ENCODE results near the gene TFB1M.
"Not testable (repeated sequence)": the region's sequence is repeated elsewhere in the genome, so short reads cannot be mapped to it uniquely, and the experiment has no call there.

The TFB1M gene

DNA sequence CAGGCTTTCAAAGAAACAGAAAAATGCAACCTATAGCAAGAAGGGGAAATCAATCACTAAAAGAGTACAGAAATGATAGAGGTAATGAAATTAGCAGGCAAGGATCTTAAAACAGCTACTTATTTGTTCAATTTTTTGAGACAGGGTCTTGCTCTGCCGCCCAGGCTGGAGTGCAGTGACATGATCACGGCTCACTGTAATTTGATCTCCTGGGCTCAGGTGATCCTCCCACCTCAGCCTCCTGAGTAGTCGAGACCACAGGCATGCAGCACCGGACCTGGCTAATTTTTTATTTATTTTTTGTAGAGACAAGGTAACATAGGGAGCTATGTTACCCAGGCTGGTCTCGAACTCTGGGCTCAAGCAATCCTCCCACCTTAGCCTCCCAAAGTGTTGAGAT lies 21.6 kb downstream of the TFB1M start:
- DNase-seq = no peak

DNA sequence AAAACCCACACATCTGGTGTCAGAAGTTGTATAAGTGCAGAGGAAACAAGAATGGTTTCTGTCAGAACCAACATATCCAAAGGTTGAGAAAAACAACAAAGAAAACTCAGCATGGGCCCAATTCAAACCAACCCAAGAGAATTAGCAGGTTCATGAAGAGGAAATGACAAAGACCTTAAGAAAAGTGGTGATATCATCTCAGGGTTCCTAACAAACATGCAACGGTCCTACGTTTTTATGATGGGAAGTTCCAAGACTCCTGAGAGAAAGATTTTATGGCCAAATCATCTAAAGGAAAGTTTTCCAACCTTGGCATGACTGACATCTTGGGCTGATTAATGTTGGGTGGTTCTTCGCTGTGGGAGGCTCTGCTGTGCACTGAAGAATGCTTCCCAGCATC lies 23.0 kb downstream of the TFB1M start:
- no peak for DNase-seq

DNA sequence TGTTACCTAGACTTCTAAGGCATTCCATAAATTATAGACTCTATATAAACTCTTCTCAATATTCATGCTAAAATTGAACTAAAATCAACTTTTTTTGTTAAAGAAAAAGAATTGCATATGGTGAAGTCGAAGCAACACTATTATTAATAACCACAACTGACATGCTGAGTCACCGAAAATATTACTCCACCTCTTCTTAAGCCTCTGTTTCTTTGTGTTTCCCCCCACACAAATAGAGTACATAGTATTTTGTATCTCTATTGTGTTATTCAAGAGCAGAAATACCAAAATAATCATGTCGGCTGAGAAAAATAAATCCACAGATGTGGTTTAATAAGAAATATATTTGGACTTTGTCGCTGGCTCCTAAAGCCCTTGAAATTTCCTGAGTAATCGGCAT lies 23.8 kb downstream of the TFB1M start:
- DNase-seq = no peak

DNA sequence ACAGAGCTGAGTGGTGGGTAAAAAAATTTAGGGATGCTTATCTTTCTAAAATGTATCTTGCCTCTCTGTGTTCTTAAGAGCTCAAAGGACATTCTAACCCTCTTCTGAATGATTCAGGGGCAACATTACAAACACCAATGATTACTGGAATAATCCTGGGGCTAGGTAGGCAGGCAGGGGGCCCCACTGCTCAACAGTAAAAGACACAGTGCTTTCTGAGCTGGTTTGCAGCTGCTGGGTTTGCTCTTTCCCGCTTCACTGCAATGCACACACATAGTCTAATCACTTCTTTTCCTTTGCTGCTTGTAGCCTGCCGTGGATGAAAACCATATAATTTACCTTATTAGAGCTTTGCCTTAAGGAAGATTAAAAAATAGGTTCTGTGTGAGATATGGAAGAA lies 26.5 kb downstream of the TFB1M start:
- DNase-seq = no peak

DNA sequence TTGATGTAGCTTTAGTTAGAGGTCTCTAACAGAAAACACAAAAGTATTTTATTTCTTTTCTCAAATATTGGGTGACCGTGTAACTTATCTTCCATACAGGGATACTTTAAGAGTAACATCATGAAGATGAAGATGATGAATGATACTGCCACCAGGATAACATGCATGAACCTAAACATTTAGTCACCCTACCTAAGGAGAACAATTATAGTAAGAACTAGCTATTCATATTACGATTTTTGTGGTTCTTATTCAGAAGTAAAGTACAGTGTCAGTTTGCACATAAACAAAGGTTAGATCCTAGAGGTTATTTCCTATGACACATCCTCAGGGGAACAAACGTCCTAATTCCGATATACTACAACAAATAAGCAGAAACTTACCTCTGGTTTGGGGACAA lies 29.5 kb downstream of the TFB1M start:
- no peak for DNase-seq

DNA sequence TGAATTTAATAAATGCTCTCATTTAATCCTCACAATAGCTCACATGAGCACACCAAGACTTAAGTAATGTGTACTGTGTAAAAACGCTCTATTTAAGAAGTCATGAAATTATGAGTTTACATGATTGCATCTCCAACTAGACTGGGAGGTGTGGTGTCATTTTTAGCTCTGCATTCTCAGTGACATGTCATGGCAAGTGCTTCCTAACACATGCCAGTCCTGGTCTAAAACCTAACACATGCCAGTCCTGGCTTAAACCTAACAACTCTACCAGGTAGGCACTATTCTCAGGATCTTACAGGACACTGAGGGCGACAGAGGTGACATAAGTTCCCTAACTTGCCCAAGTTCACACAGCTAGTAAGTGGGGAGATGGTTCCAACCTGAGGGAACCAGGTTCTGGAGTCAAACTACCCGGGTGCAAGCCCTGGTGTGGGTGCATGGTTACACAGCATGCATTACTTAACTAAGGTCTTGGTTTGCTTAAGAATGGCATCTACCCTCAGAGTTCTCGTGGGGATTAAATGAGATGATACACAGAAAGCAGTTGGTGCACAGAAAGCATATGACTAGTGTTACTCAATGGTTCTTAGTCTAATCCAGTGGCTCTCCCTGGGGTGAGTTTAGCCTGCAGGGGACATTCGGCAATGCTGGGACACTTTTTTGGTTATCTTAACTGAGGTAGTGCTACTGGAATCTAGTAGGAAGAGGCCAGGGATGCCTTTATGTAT lies 35.8 kb downstream of the TFB1M start:
- no peak for DNase-seq

DNA sequence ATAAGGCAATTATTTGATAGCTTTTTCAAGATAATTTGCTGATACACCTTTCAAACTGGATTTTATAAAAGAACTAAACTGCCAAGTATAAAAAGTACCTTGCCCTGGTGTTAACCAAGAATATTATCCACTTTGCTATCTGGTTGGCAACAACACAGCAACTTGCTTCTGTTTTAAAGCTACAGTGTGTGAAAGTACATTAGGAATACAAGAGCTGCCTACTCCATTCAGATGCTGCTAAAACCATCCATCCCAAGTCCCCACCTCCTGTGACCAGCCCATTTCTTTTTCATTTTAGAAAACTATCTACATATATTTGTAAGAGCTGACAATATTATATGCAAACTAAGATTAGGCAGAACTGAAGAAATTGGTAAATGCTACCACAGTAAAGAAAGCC lies 37.6 kb downstream of the TFB1M start:
- DNase-seq = no peak

DNA sequence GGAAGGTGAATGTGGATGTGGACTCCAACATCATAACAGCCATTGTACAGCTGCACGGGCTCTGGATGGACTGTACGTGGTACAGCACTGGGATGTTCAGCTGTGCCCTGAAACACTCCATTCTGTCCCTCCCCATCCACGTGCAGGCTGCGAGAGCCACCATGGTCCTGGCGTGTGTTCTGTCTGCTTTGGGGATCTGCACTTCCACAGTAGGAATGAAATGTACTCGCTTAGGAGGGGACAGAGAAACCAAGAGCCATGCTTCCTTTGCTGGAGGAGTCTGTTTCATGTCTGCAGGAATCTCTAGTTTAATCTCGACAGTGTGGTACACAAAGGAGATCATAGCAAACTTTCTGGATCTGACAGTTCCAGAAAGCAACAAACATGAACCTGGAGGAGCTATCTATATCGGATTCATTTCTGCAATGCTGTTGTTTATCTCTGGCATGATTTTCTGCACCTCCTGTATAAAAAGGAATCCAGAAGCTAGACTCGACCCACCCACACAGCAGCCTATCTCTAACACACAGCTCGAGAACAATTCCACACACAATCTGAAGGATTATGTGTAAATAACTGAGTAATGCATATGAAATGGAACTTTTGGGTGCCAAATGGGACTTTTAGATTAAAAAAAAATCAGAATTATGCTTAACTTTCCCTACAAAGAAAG lies 38.3 kb downstream of the TFB1M start:
- DNase-seq = no peak

DNA sequence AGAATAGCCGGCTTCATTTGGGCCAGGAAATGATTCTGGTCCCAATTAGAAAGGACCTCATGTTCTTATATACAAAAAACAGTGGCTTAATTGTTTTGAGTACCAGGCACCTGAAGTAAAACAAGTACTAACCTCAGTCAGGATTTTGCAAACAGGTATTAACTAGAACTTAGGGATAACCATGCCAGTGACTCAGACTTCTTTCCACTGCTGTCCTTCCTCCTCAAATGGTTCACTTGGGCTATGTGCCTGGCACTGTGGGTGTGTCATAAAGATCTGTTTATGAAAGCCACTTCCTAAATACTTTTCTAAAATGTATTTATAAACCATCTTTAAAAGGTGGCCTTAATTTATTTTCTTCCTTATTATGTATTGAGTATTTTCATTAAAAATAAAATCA lies 39.8 kb downstream of the TFB1M start:
- no peak for DNase-seq

DNA sequence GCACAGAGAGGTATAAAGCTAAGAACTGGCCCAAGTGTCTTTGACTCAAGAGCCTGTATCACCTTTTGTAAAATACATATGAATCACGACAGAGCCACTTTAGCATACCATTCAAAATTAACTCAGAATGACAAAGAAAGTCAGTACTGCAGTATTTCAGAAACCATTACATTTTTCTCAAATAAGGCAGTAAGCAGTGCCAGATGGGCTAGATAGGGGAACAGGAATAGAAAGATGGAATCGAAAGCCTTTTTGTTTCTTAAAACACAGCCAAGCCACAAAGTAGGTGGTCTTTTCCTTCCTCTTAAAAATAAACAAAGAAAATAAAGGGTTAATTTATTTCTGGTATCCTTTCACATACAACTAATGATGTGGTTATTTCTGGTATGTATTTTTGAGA lies 40.2 kb downstream of the TFB1M start:
- no peak for DNase-seq

DNA sequence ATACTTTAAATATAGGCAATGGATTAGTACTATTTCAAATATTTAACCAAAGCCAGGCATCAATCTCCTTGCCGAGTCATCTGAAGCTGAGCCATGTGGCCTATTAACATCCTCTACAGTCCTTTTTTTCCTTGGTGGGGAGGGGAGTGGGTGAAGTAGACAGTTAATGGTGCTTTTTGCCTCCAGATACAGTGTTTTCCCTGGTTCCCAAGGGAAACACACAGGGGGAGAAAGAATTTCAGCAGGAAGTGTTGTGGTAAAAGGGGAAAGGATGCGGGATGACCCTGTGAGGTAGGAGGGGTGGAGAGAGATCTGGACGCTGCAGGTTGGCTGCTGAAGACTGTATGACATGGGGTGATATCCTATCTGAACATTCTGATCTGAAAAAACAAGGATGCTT lies 40.9 kb downstream of the TFB1M start:
- DNase-seq = no peak

DNA sequence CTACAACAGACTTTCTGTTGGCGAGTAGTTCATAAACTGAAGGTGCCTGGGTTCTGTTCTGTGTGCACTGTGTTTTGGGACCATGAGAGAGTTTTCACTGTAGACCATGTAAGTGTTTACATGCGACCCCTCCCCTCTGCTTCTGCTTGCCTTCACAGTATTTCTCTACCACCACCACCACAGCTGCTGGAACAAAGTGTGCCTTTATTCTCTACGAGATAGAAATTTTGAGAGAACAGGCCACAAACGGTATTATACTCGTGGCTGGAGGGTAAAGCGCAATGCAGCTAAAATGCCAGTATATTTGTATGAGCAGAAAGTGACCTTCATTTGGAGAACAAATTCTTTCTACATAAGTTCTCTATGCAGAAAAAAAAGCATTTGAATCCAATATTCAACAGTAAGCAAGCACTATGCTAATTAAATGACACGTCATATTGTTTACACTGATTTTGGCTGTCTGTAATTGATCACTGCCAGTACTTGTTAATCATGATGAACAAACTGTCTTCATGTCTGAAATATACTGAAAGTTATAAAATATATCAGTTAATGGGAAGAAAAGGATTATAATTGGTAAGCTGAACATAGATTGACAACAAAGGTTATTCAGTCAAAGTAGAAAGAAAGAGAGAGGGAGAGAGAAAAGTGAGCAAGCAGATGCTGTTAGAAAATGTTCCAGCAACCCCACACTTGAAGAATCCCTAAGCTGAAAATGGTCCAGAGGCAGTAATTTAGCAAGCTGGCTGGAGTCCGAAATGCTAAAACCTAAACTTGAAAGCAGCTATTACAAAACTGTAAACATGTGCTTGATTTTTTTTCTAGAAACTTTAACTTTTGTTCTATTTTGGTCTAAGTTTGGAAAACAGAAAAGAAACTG lies 41.7 kb downstream of the TFB1M start:
- DNase-seq = no peak

DNA sequence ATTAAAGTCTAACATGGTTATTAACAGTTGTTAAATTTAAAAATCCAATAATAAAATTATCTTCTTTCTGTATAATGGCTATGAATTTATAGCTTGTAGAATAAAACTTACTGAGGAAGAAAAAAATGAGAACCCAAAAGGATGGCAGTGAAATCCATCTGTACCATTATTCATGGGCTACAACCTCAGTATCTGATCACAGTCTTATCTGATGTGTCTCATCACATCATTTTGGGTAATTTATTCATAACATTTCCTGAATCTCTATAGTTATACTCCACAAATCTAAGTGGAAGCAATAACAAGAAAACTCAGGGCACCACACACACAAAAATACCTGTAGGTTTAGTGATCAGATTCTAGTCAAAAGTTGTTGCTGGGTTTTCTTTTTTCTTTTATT lies 43.1 kb downstream of the TFB1M start:
- DNase-seq = no peak

DNA sequence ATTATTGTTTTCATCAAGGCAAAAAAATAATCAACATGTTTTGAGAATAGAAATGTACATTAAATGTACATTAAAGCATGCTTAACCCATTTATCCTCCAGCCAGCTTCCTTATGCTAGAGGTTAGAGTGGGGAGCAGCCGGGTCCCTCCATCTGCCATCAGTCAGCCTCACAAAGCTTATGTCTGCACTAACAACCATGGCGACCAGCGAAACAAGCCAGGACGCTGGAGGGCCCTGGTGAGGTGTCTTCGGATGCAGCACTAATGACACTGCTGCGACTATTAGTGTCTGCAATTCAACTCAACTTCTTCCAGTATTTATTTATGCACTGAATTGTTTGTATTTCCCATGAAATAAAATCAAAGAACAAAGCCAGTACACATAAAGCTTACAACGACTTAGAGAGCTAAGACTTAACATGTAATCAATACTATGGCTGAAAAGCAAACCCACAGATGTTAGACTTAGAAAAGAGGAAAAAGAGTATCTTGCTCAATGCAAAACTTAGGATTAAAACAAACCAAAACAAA lies 43.7 kb downstream of the TFB1M start:
- no peak for DNase-seq

DNA sequence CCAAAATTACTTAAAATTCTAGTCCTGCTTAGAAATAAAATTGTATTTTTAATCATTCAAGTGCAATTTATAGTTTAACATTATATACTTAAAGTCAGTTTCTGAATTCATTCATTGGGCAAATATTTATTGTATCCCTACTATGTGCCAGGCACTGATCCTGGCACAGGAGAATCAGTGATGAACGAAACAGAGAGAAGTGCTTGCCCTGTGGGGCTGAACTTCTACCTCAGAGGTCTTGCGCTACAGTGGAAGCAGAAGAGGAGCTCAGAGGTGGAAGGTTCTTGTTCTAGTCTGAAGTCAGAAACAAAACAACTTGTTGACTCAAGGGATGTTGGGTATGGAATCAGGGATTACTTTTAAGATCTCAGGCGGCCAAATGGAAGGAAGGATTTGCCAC lies 44.5 kb downstream of the TFB1M start:
- no peak for DNase-seq

DNA sequence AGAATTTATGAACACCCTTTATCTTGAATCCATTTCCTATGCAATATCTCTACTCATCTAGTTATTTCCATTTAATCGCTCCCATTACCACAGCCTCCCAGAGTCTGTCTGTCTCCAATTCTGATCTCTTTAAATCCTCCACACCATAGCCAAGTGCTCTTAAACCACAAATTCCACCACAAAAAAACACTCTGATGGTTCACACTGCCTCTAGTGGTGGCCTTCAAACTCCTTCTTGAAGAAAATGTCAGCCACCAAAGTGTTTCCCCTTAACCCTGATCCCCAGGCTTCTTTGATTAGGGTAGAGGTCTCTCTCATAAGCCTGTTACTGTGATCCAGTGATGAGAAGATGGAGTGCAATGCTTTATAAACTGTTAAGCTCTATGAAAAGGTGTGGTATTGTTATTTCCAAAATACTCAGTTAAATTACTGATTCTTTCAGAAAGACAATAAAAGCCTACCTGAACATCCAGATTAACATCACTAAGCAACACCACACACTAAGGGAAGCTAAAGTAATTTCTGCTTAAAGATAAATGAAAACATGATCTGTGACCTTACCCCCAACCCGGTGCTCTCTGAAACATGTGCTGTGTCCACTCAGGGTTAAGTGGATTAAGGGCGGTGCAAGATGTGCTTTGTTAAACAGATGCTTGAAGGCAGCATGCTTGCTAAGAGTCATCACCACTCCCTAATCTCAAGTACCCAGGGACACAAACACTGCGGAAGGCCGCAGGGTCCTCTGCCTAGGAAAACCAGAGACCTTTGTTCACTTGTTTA lies 46.0 kb downstream of the TFB1M start:
- DNase-seq = not testable (repeated sequence)

DNA sequence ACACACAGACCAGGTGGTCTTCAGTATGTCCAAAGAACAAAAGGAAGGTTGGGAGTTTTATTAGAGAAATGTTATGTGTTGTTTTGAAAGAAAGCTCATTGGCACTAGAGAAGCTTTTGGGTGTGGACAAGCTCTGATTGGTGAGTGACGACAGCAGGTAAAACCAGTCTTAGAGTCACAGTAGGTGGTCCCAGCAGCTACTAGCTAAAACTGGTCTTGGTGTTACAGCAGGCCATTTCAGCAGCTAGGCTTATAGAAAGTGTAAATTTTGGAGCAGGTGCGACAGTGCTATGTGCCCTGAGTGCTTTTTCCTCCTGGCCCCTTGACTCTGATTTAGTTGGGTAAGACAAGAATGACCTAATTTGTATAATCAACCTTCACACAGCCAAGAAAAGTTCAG lies 46.9 kb downstream of the TFB1M start:
- DNase-seq = no peak

DNA sequence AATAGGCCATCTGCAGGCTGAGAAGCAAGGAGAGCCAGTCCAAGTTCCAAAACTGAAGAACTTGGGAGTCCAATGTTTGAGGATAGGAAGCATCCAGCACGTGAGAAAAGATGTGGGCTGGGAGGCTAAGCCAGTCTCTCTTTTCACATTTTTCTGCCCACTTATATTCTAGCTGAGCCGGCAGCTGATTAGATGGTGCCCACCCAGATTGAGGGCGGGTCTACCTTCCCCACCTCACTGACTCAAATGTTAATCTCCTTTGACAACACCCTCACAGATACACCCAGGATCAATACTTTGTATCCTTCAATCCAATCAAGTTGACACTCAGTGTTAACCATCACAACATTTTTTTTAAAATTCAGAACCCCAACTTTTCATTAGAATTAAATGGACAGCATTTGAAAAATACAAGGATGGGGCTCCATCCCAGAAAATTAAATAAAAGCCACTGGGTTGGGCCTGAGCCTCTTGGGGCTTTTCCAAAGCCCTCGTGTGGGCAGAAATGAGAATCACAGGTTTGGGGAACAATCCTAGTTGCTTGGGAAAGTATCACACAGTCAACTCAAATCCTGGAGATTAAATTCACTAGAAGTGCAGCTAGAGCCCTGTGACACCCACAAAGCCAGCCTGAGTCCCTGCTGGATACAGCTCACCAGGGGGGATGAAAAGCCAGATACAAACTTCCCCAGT lies 48.3 kb downstream of the TFB1M start:
- no peak for DNase-seq

DNA sequence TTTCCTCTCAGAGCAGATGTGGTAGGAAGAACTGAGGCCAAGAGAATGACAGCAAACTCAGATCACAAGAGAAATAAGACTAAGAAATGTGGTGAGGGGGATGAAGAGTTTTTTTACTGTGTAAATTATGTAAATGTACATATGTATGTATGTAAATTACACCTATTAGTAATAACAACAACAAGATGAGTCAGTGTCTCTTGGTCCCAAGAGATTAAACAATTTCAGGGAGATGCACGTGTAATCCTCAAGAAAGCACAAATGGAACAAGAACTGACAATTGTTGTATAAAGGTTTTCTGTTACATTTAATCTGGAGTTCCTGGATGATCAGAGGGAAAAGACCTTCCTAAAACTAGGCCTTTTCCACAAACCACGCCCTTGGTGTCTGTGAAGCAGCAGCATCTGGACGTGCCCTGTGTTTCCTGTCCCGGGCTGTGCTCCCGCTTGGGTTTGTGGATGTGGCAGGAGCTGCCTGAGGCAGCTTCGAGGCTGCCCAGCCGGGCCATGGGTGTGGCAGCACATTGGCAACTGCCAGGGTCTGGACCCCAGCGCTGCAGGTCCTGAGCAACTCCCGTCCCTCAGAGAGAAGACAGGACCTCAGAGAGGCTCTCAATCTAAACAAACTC lies 49.5 kb downstream of the TFB1M start:
- DNase-seq = no peak

DNA sequence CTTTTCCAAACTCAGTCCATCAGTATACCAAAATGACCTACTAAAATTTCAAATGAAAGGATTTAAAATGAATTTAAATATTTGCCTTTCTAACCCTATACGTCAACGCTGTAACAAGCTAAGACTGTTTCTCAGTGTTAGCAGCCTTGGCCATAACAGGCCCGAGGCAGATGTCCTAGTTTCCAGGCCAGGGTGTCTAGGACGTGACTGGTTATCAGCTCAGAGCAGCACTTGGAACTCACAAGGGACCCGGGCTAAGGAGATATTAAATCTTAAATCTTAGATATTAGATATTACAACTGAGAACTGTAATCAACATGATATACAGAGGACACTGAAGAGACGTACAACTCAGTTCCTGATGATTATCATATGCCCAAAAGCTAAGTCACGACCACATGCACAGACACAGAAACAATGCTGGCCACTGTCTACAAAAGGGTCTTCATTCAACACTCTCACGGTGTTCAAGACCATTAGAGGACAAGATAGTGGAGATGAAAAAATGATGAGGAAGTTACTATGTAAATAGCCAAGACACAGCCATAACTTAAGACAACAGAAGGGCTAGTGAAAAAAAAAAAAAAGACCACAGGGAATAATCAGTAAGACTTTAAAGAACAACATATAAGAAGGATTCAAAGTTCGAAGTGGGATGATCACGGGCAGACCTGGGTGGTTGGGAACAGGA lies 50.8 kb downstream of the TFB1M start, which contains the start of gene CLDN20:
CLDN20 (plus strand) TSS at position 641 of the 691 bp plus-strand sequence. CDS start 11,707 bp downstream, outside the sequence.
- no peak for DNase-seq

DNA sequence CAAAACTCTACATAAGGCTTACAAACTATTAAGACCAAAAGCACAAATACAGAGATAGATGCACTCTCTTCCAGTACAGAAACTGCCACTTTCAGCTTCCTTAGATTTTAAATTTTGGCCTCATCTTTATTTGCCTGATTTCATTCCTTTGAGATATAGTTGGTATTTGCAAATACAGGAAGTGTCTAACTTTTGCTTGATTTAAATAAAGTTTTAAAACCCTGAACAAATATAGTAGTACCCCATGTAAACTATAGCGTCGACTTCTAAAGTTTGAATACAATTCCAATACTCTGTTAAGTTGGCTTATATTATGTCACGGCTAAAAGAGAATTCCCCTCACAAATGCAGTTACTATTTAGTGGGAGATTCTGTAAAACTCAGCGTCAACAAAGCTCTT lies 51.6 kb downstream of the TFB1M start:
- DNase-seq = no peak
